NOMO-1 (cell line): ENCODE data around the gene TRMT5.

ENCODE experiments used
- DNase-seq, 2 experiments: peaks; one replicate each; lab custom pipeline; 2025; ENCODE audit not compliant: unreplicated experiment in 2 of 2; lab: John Stamatoyannopoulos, UW

Gene TRMT5

GRCh38 chr14:60980811-60981632, at the start of gene TRMT5, which contains the start of gene SLC38A6:
TSS of gene TRMT5 (minus strand) at chr14:60981079. CDS start at chr14:60980973, 106 bp downstream.
TSS of gene SLC38A6 (plus strand) at chr14:60981245. CDS start at chr14:60981278, 33 bp downstream.
- peak; percentile 66 to 87 for DNase-seq

- peak in 1 of 2 experiments; percentile 7 for DNase-seq
Measured at GRCh38 chr14:61026526-61026925, 45.6 kb upstream of the TRMT5 start.

GRCh38 chr14:61025251-61026223, 44.7 kb upstream of the TRMT5 start:
- DNase-seq: peak; percentile 74 to 80

GRCh38 chr14:61019537-61019936, 38.7 kb upstream of the TRMT5 start:
- DNase-seq: no peak

GRCh38 chr14:61003571-61003970, 22.7 kb upstream of the TRMT5 start:
- DNase-seq: no peak

- no peak for DNase-seq
Measured at GRCh38 chr14:60999536-60999935, 18.7 kb upstream of the TRMT5 start.

- no peak for DNase-seq
Measured at GRCh38 chr14:60998617-60999016, 17.7 kb upstream of the TRMT5 start.

- DNase-seq: no peak
Measured at GRCh38 chr14:60989599-60989998, 8.7 kb upstream of the TRMT5 start.

GRCh38 chr14:60986500-60986899, 5.6 kb upstream of the TRMT5 start:
- DNase-seq: no peak

GRCh38 chr14:60984196-60984595, 3.3 kb upstream of the TRMT5 start:
- DNase-seq: peak in 1 of 2 experiments; percentile 50

GRCh38 chr14:60981633-60982455, 965 bp upstream of the TRMT5 start:
- DNase-seq: no peak

GRCh38 chr14:60977847-60978246, 3.0 kb downstream of the TRMT5 start:
- DNase-seq: no peak

- no peak for DNase-seq
Measured at GRCh38 chr14:60975551-60975950, 5.3 kb downstream of the TRMT5 start.

GRCh38 chr14:60974090-60974651, 6.7 kb downstream of the TRMT5 start:
- DNase-seq: no peak

GRCh38 chr14:60973070-60973469, 7.8 kb downstream of the TRMT5 start:
- no peak for DNase-seq

- no peak for DNase-seq
Measured at GRCh38 chr14:60972295-60972694, 8.6 kb downstream of the TRMT5 start.

- DNase-seq: no peak
Measured at GRCh38 chr14:60971271-60971670, 9.6 kb downstream of the TRMT5 start.

- peak in 1 of 2 experiments; percentile 47 for DNase-seq
Measured at GRCh38 chr14:60970146-60970545, 10.7 kb downstream of the TRMT5 start.

GRCh38 chr14:60968671-60969070, 12.2 kb downstream of the TRMT5 start:
- no peak for DNase-seq

- no peak for DNase-seq
Measured at GRCh38 chr14:60968099-60968498, 12.8 kb downstream of the TRMT5 start.
